NCI-H226 (cell line): ENCODE results near the gene ANO9.
"Not testable (repeated sequence)": the region's sequence is repeated elsewhere in the genome, so short reads cannot be mapped to it uniquely, and the experiment has no call there.

Experiments
- DNase-seq: peaks from one replicate; pipeline ENCODE4 v3.0.0-alpha.2; 2015

ANO9 gene

DNA sequence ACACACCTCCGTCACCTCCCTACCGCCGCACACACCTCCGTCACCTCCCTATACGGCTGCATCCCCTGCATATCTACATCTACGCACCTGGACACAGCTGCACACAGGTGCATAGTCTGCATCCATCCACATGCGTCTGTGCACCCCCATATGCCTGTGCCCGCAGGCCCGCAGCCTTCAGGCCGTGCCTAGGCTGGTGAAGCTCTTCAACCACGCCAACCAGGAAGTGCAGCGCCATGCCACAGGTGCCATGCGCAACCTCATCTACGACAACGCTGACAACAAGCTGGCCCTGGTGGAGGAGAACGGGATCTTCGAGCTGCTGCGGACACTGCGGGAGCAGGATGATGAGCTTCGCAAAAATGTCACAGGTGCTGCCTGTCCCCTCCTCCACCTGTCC, 43.0 kb downstream of the ANO9 start:
- DNase-seq: no peak

DNA sequence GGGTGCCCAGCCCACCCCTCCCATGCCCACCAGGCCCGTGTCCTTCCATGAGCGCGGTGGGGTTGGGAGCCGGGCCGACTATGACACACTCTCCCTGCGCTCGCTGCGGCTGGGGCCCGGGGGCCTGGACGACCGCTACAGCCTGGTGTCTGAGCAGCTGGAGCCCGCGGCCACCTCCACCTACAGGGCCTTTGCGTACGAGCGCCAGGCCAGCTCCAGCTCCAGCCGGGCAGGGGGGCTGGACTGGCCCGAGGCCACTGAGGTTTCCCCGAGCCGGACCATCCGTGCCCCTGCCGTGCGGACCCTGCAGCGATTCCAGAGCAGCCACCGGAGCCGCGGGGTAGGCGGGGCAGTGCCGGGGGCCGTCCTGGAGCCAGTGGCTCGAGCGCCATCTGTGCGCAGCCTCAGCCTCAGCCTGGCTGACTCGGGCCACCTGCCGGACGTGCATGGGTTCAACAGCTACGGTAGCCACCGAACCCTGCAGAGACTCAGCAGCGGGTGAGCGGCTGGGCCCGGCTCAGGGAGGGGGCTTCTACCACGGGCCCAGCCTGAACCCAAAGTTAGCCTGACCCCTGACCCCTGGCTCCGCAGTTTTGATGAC, 44.8 kb downstream of the ANO9 start:
- DNase-seq: no peak

DNA sequence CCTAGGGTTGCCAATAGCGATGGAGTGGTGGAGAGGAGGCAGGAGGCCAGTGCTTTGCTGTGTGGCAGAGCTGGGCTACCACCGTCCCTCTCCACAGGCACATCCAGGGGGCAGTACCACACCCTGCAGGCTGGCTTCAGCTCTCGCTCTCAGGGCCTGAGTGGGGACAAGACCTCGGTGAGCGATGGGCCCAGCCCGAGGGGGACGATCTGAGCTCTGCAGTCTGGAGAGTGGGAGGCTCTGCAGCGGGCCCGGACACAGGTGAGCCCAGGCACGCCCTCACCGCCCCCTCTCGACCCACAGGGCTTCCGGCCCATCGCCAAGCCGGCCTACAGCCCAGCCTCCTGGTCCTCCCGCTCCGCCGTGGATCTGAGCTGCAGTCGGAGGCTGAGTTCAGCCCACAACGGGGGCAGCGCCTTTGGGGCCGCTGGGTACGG, 45.3 kb downstream of the ANO9 start:
- no peak for DNase-seq

DNA sequence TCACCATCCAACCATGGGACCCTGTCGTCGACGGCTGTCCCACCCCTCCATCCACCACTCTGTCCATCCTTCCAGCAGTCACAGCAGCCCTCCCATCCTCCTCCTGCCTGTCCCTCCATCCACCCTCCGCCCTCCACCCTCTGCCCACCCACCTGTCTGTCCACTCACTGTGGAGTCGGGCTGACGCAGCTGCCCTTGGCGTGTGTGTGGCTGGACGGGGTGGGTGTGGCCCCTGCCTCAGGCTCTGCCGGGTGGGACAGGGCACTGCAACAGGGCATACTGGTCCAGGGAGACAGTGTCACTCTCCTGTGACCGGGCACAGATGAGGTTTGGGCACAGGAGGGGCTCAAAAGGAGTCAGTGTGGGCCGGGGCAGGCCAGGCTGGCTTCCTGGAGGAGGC, 45.9 kb downstream of the ANO9 start:
- no peak for DNase-seq

DNA sequence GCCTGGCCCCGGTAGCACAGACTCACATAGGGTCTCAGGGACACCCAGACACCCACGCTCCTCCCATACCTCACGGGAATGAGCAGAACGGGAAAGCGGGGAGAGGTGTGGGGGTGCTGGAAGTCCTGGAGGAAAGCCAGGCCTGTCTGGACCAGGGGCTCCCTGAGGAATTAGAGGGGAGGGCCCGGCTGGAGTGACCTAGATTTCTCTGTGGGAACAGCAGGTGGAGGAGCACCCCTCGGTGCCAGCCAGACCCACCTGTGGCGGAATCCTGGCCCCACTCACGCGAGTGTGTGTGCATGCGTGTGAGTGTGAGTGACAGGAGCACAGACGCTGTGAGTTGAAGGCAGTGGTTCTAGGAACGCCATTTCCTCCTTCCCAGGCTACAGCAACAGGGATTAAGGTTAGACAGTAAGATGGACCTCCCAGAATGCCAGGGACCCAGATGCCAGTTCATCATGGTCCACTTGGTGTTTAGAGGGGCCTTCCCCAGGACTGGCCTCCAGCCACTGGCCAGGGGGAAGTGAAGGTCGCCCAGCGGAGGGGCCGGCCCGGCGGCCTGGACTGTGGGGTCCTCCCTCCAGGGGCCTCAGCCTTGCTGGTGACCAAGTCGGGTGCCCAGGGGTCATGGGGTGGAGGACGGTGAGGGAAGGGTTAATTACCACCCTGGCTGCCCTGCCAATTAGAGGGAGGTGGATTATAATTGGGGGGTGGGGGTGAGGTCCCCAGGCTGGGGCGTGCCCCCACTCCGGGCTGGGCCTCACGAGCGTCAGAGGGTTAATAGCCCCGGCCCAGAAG, 46.8 kb downstream of the ANO9 start:
- DNase-seq: no peak

DNA sequence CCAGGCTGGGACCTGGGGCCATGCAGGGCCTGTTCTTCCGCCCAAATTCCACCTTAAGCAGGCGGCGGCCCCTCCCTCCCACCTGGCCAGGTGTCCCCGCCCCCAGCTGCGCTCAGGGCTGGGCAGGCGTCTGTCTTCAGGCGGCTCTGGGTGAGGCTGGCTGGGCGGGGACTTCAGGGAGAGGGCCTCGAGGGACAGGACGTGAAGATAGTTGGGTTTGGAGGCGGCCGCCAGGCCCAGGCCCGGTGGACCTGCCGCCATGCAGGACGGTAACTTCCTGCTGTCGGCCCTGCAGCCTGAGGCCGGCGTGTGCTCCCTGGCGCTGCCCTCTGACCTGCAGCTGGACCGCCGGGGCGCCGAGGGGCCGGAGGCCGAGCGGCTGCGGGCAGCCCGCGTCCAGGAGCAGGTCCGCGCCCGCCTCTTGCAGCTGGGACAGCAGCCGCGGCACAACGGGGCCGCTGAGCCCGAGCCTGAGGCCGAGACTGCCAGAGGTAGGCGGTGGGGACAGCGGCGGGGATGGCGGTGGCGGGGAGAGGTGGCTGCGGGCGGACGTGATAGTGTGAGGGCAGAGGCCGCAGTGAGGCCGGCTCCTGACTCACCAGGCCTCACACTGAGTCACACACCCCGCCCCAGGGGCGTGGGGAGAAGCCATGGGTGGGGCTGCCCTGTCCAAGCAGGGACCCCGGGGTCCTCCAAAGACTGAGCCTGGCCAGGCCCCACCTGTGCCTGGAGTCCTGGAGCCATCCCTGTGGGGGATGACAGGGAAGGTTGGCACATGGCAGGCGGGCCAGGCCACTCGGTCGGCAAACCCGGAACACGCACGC, 47.6 kb downstream of the ANO9 start, which contains the start of gene PKP3:
Gene PKP3, plus strand, starts transcription at position 176 of the 824 bp plus-strand sequence. Its CDS starts 84 bp downstream, at position 260.
- DNase-seq: peak; percentile 76

DNA sequence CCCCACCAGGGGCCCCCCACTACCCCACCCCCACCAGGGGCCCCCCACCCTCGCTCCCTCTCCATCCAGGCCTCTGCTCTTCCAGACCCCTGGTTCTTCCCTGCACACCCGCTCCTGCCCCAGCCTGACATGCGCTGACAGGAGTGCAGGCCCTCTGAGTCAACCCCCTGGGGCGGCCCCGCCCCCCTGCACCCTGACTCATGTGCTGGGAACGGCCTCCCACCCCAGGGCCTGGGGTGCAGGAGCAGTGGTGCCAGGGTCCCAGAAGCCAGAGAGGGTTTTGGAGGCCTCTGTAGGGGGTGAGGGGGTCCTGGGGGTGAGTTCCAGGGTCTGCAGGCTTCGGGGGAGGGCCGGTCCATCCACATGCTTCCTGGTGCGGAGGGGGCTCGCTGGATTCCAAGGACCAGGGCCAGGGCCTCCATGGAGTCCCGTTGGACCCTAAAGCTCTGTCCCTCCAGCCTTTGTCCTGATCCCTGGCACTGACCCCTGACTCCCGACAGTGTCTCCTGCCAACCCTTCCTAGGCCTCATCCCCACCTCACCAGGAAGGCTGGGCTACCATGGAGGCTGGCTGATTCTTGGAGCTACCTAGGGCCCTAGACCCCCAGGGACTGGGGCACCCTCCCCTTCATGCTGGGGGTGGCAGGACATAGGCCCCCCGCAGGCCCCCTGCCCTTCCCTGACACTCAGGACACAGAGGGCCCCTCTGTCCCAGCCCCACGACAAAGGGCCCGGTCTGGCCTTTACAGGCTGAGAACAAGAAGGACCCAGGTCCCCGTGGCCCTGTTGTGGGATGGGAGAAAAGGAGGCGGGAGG, 48.4 kb downstream of the ANO9 start:
- peak; percentile 89 for DNase-seq

DNA sequence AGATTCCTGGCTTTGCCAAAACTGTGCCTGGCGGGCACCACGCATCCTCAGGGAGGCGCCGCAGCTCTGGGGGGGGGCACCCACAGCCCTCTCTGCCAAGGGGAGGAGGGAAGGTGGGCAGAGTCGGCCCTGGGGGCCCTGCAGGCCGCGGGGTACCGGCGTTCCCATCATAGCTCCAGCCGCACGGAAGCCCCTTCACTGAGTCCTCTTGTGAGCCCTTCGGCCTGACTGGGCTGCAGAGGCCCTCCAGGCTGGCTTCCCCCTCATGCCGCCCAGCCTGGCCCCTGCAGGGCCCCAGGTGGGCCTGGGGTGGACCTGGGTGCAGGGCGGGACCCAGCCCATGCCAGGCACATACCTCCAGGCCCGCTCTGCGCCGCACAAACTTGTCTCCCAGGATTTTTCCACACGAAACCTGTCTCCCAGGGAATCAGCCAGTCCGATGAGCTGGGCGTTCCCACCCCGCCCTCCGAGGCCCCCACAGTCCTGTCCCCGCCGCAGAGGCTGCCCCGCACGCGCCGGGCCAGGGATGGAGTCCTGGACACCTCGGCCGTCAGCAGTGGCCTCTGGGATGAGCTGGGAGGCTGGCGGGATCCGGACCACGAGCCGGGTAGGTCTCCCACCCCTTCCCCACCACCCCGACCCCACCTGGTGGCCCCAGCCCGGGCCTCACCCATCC, 49.6 kb downstream of the ANO9 start:
- DNase-seq: no peak

DNA sequence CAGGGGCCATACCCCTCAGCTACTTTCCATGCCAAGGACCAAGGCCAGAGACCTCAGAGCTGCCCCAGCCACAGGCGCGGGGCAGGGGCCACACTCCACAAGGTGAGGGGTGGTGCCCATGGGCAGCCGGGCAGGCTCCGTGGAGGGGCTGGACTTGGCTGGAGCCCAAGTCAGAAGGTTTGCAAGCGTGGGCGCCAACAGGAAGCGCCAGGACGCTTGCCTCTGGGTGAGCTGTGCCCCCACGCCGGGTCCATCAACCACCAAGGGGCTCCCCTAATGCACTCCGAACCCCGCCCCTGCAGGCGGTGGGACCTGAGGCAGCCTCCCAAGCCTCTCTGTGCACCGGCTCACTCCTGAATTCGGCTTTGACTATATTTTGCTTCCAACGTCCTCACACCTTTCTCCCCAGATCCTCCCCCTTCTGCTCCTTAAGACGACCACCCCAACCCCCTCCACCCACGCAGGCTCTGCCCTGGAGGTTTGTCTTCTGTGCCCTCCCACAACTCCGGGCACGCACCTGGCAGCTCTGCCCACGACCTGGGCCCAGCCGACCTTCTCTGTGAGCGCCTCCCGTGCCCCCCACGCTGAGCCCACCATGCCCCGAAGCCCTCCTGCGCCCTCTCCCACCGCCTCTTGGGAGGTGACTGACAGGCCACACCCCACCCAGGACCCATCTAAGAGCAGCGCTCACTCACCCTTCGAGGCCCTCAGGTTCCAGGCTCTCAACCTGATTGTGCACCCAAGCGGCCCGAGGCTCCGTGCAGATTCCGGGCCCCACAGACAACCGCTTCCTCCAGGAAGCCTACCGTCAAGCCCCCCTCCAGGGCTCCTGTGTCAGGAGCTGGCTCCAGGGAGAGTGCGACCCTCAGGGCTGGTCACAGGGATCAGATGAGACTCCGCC, 50.4 kb downstream of the ANO9 start:
- no peak for DNase-seq

DNA sequence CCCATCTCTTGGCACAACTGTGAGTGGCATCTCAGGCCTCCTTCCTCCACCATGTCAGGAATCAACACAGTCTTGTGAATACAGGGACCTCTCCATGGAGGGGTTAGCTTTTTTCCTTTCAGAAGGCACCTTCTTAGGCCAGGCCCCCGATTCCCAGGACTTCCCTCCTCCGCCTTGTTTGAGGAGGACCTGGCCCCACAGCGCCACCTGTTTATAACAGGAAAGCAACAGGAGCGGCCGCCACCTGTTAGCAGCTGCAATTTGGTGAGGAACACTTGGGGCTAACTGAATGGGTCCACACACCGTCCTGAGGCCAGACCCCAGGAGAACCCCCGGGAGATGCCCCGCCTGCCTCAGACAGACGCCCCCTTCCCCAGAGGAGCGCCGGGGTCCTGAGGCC, 51.6 kb downstream of the ANO9 start:
- no peak for DNase-seq

DNA sequence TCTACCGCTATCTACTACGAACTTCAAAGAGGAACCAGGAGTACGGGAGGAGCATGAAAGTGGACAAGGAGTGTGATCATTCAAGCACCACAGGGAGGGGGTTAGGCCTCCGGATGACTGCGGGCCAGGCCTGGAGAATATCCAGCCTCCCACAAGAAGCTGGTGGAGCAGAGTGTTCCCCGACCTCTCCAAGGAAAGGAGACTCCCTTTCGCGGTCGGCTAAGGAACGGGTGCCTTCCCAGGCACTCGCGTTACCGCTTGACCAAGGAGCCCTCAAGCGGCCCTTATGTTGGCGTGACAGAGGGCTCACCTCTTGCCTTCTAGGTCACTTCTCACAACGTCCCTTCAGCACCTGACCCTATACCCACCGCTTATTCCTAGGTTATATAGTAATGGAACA, 52.4 kb downstream of the ANO9 start:
- DNase-seq: not testable (repeated sequence)

DNA sequence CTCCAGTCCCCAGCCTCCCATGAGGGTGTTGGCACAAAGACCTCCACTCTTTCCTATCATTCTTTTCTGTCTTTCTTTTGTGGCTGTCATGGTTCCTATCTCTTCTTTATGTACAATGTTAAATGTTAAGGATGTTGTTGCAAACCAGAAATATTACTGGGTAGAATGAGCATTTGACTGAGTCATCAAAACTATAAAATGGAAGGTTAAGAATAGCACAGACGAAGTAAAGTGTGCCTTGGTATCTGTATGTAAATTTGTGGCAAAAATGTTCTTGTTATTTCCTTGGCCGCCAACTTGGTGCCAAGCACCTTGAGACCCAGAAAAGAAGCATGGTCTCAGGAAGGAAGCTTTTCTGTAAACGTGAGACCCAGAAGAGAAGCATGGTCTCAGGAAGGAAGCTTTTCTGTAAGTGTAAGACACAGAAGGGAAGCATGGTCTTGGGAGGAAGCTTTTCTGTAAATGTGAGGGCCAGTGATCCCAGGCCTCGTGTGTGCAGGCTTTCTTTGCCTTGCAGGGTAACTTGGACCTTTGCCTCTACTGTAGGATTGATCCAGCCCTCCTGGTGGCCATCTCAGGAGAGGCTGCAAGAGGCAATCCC, 54.5 kb downstream of the ANO9 start:
- no peak for DNase-seq

DNA sequence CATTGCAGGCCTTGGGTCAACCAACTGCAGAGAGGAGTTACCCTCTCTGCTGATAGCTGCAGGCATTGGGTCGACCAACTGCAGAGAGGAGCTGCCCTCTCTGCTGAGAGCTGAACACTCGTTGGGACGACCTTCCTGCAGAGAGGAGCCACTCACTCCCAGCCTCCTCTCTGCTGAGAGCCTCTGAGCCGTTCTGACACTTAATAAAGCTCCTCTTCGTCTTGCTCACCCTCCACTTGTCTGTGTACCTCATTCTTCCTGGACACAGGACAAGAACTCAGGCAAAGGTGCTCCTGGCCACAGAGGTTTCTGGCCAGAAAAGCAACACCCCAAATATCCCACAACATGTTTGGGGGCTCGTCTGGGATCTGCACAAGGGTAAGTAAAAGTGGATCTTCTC, 55.3 kb downstream of the ANO9 start:
- no peak for DNase-seq

DNA sequence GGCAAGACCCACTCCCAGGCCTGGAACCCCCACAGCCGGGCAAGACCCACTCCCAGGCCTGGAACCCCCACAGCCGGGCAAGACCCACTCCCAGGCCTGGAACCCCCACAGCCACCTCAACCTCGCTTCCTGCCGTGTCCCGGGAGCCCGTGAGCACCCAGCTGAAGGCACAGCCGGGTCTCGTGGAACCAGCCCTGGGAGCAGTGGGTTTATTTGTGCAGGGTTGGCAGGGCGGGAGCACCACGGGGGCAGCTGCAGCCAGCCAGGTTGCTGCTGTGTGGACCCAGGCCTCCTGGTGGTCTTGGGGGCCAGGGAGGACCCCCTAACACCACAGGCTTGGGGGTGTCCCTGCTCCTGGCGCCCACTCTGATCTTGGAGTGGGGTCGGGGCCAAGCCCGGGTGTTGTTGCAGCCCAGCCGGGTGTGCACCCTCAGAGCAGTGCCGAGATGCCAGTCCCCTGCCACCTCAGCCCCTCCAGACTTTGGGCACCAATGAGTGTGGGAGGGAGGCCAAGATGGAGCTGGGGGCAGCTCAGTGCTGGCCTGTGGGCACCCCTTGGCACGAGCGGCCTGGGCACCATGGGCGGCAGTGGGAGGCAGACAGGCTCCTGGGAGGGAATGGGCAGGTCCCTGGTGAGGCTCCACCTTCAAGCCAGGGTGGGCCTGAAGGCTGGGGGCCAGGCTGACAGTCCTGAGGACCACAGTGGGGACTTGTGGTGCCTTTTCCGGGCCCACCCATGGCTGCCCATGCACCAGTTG, 56.0 kb downstream of the ANO9 start:
- no peak for DNase-seq

DNA sequence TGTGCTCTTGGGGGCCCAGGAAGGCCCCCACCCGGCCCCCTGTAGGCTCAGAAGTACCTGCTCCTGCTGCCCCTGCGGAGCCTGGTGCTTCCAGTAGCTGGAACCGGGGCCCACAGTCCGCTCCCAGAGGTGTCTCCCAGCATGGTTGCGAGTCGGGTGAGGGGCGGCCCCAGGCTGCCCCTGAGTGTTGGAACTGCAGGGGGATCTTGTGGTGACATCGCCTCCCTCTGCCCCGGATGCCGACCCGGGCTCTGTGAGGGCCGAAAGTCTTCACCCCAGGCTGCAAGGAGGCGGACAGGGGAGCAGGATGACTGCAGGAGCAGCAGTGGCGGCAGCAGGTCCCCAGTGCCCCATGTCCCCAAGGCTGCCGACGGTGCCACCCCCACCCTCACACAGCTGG, 57.3 kb downstream of the ANO9 start:
- DNase-seq: no peak

DNA sequence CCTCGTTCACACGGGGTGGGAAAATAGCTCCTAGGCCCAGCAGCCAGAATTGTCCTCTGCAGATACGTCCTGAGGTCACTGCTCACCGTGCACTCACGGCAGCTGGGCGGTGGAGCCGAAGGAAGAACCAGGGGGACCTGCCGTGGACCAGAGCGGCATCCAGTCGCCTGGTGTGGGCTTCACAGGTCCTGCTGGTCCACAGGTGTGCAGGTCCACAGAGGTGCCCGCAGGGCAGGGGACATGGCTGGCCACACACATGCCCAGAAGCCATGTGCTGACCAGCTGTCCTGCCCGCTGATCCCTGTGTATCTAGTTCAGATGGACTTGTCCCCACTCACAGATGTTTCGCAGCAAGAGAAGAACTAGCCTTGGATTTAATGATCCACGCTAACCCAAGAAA, 58.4 kb downstream of the ANO9 start:
- no peak for DNase-seq

DNA sequence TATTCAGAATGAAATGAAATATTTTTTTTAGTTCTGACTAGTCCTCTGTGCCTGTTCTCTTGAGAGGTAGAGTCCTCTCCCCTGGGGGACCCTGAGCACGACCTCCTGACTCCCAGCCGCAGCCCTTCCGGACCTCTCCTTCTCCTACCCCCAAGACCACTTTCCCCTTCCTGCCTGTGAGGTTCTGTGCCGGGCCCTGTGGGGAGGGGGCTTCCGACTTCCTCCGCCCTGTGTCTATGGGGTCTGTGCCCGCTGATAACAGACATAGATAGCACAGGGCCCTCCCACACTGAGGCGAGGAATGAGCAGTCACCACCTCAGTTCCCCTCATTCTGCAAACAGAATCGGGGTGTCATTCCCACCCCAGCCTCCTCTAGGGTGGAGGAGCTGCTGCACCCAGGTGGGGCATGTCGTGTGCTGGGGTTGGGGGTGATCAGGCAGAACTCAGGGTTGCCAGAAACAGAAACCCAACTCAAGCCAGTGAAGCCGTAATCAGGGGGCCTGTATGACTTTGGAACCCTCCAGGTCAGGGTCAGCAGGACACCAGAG, 59.7 kb downstream of the ANO9 start:
- DNase-seq: no peak

DNA sequence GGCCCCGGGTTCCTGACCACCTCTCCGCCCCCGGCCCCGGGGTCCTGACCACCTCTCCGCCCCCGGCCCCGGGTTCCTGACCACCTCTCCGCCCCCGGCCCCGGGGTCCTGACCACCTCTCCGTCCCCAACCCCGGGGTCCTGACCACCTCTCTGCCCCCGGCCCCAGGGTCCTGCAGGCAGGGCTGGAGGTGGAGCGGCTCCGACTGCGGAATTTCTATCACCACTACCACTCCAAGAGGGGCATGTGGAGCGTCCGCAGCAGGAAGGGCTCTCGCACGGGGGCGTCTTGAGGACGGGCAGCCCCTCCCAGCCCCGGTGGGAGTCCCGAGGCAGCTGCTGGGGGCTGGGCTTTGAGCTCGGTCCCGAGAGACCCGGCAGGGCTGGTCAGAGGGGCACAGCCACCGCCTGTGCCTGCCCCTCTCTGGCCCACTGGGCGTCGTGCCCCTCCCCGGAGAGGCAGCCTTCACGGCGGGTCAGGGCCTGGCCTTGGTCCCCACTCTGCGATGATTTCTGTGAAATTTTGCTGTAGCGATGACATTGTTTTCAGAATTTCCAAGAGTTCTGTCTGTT, 60.2 kb downstream of the ANO9 start:
- no peak for DNase-seq

DNA sequence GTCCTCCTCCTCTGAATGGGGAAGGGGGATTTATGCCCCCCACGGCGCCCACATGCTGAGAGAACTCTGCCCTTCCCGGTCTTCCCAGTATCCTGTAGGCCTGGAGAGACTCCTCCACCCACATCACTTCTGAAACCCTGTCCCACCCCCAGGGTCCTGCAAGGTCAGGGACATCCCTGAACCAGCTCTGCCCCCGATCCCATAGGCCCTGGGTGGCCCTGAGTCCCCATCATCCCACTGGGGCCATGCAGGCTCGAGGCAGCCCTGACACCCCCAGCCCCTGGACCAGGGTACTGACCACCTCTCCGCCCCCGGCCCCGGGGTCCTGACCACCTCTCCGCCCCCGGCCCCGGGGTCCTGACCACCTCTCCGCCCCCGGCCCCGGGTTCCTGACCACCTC, 60.8 kb downstream of the ANO9 start:
- no peak for DNase-seq
